Measurements from ENCODE around the gene TWIST2.

The TWIST2 gene

GRCh38 chr2:238847841-238848690 lies at the start of gene TWIST2:
TSS of gene TWIST2 (plus strand) at chr2:238848085. CDS start at chr2:238848216, 131 bp downstream.
- peak in 1 of 56 donors; percentile 19 for DNase-seq

DNA sequence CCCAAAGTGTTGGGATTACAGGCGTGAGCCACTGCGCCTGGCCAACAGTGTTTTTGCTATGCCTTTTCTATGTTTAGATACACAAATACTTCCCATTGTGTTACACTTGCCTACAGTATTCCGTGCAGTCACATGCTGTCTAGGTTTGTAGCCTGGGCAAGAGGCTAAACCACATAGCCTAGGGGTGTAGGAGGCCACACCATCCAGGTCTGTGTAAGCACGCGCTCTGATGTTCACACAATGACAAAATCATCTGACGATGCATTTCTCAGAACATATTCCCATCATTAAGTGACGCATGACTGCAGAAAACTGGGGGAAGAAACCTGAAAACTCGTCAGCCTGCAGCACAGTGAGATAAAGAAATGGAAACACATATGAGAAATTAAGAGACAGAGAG lies 46.1 kb upstream of the TWIST2 start:
- no peak for DNase-seq

GRCh38 chr2:238802957-238803356 lies 44.9 kb upstream of the TWIST2 start:
- DNase-seq, result no peak

DNA sequence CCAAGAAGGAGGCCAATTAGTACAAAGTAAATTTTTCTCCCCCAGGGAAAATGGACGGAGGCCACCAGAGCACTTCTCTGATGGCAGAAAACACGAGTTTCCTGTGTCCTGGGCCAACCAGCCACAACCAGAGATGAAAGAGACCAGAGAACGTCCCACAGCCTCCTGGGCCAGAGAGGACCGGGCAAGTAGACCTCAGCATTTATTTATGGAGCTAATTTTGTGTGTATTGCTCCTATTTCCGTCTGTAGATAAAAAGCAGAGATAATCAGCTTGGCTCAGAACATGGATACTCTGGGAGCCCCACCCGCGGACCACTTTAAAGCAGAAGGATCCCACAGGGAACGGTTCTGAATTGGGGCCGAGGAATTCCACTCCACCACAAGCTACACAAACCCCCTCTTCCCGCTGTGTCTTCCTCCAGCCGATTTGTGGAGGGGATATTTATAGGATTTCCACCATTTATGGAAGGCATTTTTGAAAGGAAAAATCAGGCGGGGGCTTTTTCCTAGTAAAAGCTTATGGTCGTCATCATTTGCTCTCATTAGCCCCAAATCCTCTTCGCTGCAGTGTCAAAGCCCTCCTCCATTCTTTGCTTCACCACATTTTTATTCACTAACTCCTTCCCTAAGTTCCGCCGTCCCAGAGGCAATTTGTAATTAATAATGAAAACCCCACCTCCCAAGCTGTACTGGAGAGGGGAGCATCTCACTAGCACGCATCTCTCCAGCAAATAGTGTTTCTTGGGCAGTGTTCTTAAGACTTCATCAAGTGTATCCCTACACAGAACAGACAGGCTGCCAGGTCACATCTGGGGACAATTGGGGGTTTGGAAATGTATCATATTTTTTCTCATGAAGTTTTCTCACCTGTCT lies 43.7 kb upstream of the TWIST2 start:
- DNase-seq, result no peak

DNA sequence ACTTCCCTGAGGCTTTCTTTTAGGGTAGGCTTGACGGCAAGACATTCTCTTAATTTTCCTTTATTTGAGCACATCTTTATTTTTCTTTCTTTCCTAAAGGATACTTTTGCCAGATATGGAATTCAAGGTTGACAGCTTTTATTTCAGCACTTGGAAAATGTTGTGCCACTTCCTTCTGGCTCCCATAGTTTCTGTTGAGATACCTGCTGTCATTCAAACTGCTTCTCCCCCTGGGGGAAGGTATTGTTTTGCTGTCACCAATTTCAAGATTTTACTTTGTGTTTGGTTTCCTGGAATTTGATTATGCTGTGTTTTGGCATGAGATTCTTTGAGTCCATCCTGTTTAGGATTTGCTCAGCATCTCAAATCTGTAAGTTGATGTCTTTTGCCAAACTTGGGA lies 39.1 kb upstream of the TWIST2 start:
- DNase-seq, result no peak

DNA sequence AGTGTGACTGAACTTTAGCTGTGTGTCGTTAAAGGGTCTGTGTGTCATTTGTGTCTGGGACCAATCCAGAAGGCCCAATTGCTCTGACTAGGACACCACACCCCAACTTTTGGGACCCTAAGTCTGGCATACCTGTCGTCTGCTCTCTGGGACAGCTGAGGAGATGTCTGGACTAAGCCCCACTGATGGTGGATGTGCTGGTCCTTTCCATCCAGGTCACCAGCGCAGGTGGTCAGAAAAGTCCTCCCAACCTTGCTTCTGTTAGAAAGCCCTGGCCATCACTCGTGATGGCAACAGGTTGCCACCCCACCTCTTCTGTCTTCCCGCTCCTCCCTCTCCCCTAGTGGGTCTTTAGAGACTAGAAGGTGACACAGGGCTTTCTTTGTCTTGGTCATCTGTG lies 37.6 kb upstream of the TWIST2 start:
- DNase-seq, result no peak

DNA sequence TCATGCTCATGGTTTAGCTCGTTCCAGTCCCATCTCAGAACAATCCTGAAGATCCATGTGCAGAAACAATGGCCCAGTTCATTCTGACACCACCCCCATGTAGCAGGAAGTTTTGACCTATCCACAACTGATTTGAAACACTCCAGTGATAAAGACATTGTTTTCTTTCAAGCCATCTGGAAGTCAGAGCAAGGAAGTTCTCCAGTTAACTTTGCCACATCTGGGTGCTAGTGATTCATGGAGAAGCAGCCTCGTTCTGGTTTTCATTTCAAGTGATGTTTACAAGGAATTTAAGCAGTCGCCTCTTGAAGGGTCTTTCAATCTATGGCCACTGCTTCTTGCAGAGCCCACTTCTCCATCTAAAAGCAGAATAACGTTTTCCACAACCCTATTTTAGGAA lies 36.6 kb upstream of the TWIST2 start:
- DNase-seq, result no peak

DNA sequence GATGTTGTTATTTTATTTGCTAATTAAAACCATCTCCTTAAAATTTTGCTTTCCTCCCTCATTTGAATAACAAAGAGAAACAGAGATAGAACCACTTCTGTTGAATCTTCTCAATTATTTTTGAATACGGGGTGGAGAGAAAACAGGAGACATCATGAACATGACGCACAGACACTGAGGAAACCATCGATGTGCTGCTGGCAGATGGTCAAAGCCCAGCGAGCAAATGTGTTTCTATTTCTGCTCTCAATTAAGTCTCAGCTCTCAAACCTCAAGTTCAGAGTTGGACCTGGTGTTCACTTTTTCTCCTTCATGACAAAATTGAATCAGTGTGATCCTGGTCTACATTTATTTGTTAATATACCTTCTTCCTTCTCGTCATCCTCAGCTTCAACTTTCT lies 36.1 kb upstream of the TWIST2 start:
- no peak for DNase-seq

- no peak for DNase-seq
Observed at GRCh38 chr2:238813109-238813508, 34.8 kb upstream of the TWIST2 start.

- DNase-seq, result no peak
Observed at GRCh38 chr2:238814815-238815214, 33.1 kb upstream of the TWIST2 start.

GRCh38 chr2:238816291-238816690 lies 31.6 kb upstream of the TWIST2 start:
- DNase-seq, result no peak

DNA sequence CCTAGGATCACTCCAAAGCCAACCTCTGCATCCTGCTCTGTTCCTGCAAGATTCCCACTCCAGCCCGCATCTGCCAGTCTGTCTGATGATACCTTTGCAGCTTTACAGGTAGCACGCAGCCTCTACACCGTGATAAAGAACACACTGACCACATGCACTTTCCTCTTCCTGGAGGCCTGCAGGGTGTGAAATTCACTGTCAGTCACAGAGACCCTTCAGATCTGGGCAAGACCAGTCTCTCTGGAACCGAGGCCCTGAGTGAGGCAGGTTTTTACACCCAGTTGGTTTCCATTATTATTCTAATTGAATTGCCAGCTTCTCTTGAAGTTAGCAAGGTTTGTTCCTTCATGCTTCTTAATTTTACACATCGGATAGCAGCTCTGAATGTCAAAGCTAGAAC lies 30.5 kb upstream of the TWIST2 start:
- no peak for DNase-seq

- no peak for DNase-seq
Observed at GRCh38 chr2:238817891-238818290, 30.0 kb upstream of the TWIST2 start.

GRCh38 chr2:238818561-238818960 lies 29.3 kb upstream of the TWIST2 start:
- DNase-seq, result no peak

- no peak for DNase-seq
Observed at GRCh38 chr2:238820197-238820596, 27.7 kb upstream of the TWIST2 start.

DNA sequence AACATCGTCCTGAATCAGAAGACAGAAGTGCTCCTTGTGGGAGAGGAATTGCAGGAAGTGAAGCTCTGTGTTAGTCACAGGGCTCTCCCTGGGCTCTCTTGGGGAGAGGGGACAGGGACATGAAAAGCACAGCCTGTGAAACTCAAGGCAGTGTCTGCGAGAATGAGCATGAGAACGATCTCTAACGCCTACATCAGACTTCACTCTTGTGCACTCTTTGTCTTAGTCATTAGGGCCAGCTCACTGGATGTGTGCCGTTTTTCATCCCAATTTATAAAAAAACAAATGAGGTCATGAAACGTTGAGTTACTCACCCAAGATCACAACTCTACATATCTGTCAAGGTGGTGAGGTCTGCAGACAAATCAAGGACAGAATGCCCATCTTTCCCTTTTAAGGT lies 27.0 kb upstream of the TWIST2 start:
- DNase-seq, result no peak

DNA sequence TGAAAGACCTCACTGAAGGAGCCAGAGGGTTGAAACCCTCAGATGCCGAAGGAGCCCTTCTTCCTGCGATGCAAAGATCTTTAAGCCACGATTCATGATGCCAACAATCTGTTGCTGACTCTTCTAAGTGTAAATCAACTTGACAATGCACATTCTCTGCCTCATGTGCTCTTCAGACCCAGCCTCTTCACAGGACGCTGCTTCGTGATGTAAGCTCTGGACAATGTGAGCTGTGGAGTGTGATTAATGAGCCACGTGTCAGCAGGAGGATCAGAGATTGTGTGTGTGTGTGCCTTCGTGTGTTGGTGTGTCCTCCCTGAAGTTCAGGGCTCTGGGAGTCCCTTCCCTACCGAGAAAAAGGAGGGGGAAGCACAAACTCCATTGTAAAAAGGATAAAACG lies 26.5 kb upstream of the TWIST2 start:
- DNase-seq, result no peak

GRCh38 chr2:238821944-238822670 lies 25.8 kb upstream of the TWIST2 start:
- DNase-seq, result no peak

GRCh38 chr2:238822955-238823354 lies 24.9 kb upstream of the TWIST2 start:
- DNase-seq, result no peak

DNA sequence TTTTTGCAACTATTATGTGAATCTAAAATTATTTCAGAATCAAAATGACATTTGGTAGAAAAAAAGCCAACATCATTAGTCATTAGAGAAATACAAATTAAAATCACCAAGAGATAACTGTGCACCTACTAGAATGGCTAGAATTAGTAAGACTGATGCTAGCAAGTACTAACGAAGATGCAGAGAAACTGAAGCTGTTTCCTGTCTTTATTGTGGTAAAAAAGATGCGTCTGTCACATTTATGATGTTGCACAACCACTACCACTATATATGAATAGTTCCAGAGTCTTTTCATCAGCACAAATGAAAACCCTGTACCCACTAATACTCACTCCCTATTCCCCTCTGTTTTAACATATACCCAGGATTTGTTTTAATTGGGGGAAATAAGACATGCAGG lies 16.7 kb upstream of the TWIST2 start:
- DNase-seq, result no peak

GRCh38 chr2:238834982-238835381 lies 12.9 kb upstream of the TWIST2 start:
- DNase-seq, result no peak

Data from nucleus accumbens (tissue), 56 donors.